ENCODE data around the gene CARMIL1.

Gene CARMIL1

GRCh38 chr6:25536781-25537180 is 257.6 kb downstream of the CARMIL1 start:
- DNase-seq, result no peak

GRCh38 chr6:25537349-25538018 is 258.3 kb downstream of the CARMIL1 start:
- no peak for DNase-seq

GRCh38 chr6:25541228-25541627 is 262.1 kb downstream of the CARMIL1 start:
- no peak for DNase-seq

GRCh38 chr6:25542984-25543910 is 264.1 kb downstream of the CARMIL1 start:
- DNase-seq, result no peak

GRCh38 chr6:25544833-25545232 is 265.7 kb downstream of the CARMIL1 start:
- no peak for DNase-seq

- DNase-seq, result no peak
Measured at GRCh38 chr6:25547797-25548196, 268.6 kb downstream of the CARMIL1 start.

- no peak for DNase-seq
Measured at GRCh38 chr6:25548451-25548850, 269.3 kb downstream of the CARMIL1 start.

- no peak for DNase-seq
Measured at GRCh38 chr6:25550631-25551030, 271.5 kb downstream of the CARMIL1 start.

GRCh38 chr6:25553502-25553901 is 274.3 kb downstream of the CARMIL1 start:
- DNase-seq, result no peak

- DNase-seq, result no peak
Measured at GRCh38 chr6:25555188-25555587, 276.0 kb downstream of the CARMIL1 start.

- peak; percentile 66 to 69 for DNase-seq
Measured at GRCh38 chr6:25556516-25556915, 277.3 kb downstream of the CARMIL1 start.

- no peak for DNase-seq
Measured at GRCh38 chr6:25558155-25558817, 279.1 kb downstream of the CARMIL1 start.

GRCh38 chr6:25560865-25561264 is 281.7 kb downstream of the CARMIL1 start:
- DNase-seq, result no peak

- DNase-seq, result no peak
Measured at GRCh38 chr6:25564943-25565342, 285.8 kb downstream of the CARMIL1 start.

GRCh38 chr6:25570578-25570977 is 291.4 kb downstream of the CARMIL1 start:
- no peak for DNase-seq

- no peak for DNase-seq
Measured at GRCh38 chr6:25576919-25577318, 297.7 kb downstream of the CARMIL1 start.

GRCh38 chr6:25578538-25578937 is 299.4 kb downstream of the CARMIL1 start:
- DNase-seq, result no peak

- no peak for DNase-seq
Measured at GRCh38 chr6:25579391-25579883, 300.3 kb downstream of the CARMIL1 start.

GRCh38 chr6:25579902-25580495 is 300.8 kb downstream of the CARMIL1 start:
- DNase-seq, result peak in 1 of 2 donors; percentile 21

GRCh38 chr6:25582101-25582500 is 302.9 kb downstream of the CARMIL1 start:
- DNase-seq, result no peak

GRCh38 chr6:25583099-25583498 is 303.9 kb downstream of the CARMIL1 start:
- DNase-seq, result no peak

- no peak for DNase-seq
Measured at GRCh38 chr6:25583906-25584305, 304.7 kb downstream of the CARMIL1 start.

- no peak for DNase-seq
Measured at GRCh38 chr6:25585225-25585624, 306.1 kb downstream of the CARMIL1 start.

Measured in CD4-positive, alpha-beta T cell treated with Interleukin-4 for 1 hour (primary cell).